HG02610 (cell line): Measurements from ENCODE around the gene MRPL9.

Source experiments
- ATAC-seq: cut with Tn5 transposase; IDR thresholded peaks from one replicate; pipeline ENCODE4 v1.9.1; 2021; ENCODE audit warnings: mild to moderate bottlenecking, moderate library complexity; ENCODE audit not compliant: unreplicated experiment

Gene MRPL9

GRCh38 chr1:151713874-151714273 lies 49.4 kb downstream of the MRPL9 start:
- ATAC-seq: no peak

- ATAC-seq: no peak
Measured at GRCh38 chr1:151713044-151713443, 50.3 kb downstream of the MRPL9 start.

- no peak for ATAC-seq
Measured at GRCh38 chr1:151711951-151712350, 51.3 kb downstream of the MRPL9 start.

GRCh38 chr1:151711044-151711800 lies 52.1 kb downstream of the MRPL9 start:
- no peak for ATAC-seq

- ATAC-seq: no peak
Measured at GRCh38 chr1:151710187-151710840, 53.0 kb downstream of the MRPL9 start.
